HG02981 (cell line): ENCODE measurements around the gene ADAP1.

ENCODE experiments used
- ATAC-seq: cut with Tn5 transposase; IDR thresholded peaks from one replicate; pipeline ENCODE4 v1.9.1; 2021; ENCODE audit warnings: mild to moderate bottlenecking, moderate library complexity; ENCODE audit not compliant: unreplicated experiment

Gene ADAP1

DNA sequence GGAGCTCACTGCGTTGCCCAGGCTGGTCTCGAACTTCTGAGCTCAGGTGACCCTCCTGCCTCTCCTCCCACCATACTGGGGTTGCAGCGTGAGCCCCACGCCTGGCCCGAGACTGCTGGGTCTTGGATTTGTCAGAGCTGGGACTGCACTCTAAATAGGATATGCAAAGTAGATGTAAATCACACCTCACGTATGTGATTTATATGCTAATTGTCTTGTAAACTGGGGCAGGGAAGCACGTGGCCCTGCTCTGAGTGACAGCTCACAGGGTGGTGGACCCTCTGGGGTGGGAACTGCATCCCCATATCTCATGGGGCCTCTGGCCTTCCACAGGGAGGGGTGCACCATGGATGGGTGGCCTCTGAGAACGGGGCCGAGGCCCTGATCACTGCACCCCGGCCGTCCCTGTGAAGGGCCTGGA is 44.0 kb downstream of the ADAP1 start:
- ATAC-seq, result no peak

DNA sequence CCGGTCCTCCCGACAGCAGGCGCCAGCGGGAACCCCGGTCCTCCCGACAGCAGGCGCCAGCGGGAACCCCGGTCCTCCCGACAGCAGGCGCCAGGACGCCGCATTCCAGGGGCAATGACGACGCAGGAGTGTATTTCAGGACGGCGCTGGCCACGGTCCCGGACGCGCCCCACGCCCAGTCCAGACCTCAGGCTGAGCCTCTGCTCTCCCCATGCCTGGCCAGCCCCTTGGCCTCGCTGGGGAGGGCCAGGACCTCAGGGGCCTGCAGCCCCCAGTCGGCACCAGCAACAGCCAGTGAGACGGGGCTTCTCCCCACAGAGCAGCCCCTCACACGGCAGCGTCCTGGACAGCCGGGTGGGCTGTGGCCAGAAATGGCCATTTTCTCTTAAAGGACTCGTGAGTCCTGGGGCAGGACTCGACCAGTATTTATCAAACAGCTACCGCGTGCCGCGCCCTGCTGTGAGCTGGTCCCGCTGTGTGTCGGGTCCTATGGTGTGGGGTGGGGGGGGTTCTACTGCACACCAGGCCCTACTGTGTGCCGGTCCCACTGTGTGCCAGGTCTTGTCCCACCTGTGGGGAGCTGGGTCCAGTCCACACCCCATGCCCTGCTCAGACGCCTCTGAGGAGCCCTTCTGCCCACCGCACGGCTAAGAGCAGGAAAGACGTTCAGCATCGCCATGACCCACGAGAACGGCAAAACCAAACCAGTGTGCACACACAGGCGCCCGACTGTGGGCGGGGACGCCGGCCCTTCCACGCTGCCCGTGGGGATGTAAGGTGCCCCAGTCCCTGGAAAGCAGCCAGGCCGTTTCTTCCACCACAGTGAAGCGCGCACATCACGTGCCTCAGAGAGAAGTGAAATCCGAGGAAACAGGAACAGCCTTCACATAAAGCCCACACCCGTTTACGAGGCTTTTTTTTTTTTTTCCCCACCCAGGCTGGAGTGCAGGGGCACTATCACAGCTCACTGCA is 44.8 kb downstream of the ADAP1 start:
- ATAC-seq, result no peak

DNA sequence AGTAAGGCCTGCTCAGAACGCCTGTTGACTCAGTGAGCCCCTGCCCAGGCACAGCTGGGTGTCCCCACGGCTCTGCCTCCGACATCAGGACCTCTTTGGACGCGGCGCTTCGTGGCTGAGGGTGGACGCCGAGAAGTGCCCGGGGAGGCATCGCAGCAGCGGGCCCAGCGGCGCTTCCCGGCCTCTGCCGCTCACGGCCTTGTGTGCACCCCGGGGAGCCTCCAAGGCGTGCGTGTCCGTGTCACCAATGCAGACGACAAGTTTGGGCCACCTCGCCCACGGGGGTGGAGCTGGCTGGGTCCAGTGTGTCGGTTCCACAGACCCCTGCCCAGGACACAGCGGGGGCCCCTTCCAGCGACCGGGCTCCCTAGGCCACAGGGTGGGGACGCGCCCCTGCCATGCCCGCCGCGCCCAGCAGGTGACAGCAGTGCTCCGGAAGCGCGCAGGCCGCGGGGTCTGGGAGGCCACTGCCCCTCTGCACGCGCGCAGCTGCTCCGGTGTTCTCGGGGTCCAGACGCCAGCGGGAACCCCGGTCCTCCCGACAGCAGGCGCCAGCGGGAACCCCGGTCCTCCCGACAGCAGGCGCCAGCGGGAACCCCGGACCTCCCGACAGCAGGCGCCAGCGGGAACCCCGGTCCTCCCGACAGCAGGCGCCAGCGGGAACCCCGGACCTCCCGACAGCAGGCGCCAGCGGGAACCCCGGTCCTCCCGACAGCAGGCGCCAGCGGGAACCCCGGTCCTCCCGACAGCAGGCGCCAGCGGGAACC is 45.7 kb downstream of the ADAP1 start:
- peak; percentile 73 for ATAC-seq

DNA sequence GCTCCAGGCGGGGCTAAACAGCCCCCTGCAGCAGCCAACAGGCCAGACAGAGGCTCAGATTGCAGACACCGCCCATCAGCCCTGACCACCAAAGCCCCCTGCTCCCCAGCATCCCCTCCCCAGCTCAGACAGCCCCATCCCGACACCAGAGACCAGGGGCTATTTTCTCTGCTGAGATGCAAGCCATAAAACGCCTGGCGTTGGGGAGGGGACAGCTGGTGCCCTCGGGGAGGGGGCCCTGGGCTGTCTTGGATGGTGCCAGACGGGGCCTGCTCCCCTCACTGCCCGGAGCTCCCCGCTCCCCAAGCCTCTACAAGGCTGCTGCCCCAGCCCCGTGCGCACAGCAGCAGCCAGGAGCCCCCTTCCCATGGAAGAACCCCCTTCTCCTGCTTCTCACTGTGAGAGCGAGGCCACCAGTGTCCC is 46.3 kb downstream of the ADAP1 start:
- no peak for ATAC-seq

DNA sequence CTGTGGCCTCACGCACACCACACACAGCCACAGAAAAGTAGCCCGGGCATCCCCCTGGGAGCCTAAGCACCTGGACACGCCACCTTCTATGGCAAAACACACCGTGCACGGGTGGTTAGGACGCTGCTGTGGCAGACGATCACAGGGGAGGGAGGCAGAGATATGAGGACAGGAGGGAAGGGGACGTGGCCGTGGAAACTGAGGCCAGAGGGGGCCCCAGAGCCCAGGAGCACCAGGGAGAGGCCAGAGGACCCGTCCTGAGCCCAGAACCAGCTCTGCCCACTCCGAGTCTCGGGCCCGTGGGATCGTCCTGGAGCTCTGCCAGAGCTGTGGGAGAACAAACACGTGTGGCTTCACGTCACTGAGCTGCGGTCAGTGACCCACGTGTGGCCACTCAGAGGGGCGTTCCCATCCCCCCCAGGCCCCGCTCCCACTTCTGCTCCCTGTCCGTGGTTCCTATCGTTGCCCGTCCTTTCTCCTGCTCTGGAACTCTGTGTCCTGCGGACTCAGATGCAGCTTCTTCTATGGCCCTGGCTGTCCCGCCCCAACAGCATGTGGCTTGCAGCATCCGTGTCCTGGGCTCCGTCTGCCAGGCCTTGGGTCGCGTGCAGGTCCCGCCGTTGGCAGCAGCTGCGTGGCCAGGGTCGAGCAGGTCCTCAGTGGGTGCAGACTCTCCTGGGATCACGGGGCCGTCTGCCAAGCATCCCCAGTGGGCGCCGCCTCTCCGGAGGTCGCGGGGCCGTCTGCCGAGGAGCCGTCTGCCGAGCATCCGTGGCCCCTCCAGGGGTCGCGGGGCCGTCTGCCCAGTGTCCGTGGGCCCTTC is 47.1 kb downstream of the ADAP1 start:
- no peak for ATAC-seq

DNA sequence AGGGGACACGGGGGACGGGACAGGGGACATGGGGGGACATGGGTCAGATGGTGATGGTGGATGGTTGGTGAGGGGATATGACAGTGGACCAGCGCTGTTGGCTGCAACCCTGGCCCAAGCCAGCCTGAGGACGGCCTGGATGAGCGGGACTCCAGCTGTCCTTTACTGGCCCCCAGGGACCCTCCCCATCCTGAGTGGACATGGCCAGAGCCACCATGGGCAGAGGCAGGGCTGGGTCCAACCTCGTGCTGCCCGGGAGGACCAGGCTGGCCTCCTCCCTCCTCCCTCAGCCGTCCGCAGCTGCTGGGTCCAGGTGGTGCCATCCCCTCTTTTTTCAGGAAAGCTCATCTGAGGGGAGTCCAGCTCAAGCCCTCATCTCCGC is 47.7 kb downstream of the ADAP1 start:
- no peak for ATAC-seq

DNA sequence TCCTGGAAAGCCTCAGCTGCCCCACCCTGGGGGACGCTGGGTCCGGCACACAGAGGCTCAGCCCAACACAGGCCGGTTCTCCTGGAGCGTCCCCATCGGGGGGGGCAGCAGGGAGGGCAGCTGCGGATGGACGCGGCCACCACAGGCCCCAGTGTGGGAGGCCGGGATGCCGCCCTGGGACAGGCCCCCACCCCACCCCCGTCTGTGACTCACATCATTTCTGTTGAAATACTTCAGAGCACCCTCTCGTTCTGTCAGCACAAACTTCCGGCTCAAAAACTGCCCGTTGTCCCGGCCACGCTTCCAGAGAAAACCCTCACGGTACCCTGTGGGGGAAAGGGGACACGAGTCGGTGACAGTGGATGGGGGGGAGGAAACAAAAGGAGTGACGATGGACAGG is 49.6 kb downstream of the ADAP1 start:
- no peak for ATAC-seq

DNA sequence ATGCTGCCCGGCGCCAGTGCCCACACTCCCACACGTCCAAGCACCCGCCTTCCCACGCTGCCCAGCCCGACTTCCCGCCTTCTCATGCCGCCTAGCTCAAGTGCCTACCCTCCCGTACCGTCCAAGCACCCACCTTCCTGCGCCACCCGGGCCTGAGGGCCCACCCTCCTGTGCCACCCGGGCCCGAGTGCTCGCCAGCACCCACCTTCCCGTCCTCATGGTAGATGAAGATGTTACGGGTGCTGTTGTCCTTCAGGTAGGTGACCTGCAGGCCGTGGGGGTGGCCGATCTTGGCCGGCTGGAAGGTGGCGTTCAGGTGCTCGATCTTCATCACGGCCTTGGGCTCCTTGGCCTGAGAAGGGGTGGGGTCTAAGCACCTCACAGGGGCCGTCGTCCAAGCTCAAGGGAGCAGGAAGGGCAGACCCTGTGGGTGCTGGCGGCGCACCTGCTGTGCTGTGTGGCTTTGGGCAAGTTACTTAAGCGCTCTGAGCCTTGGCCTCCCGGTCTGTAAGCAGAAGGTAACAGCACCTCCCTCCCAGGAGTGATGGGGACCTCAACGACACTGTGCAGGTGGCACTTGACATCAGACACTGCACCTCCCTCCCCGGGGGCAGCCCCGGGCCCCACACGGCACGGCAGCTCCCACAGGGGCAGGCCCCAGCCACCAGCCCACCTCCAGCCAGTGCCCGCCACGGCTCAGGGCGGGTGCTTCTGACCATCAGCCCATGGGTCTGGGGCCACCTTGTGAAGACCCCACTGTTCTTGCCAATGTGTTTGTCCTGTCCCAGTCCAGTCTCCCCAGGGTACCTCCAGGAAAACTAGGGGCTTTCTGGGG is 50.3 kb downstream of the ADAP1 start:
- no peak for ATAC-seq

DNA sequence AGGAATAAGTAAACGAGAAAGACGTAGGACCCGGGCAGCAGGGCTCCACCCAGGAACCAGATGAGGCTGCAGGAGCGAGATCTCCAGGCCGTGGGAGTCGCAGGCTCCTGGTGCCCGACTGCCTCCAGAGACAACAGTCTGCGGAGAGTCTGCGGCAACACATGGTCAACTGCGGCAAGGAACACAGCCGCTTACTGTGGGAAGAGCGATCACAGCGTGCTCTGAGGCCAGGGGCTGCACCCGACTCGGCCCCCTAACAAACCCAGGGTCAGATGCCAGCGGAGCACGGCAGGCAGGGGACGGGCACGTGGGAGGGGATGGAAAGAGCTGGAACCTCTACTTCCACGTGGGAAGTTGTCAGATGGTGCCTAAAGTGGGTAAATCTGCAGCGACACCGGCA is 51.5 kb downstream of the ADAP1 start:
- no peak for ATAC-seq

DNA sequence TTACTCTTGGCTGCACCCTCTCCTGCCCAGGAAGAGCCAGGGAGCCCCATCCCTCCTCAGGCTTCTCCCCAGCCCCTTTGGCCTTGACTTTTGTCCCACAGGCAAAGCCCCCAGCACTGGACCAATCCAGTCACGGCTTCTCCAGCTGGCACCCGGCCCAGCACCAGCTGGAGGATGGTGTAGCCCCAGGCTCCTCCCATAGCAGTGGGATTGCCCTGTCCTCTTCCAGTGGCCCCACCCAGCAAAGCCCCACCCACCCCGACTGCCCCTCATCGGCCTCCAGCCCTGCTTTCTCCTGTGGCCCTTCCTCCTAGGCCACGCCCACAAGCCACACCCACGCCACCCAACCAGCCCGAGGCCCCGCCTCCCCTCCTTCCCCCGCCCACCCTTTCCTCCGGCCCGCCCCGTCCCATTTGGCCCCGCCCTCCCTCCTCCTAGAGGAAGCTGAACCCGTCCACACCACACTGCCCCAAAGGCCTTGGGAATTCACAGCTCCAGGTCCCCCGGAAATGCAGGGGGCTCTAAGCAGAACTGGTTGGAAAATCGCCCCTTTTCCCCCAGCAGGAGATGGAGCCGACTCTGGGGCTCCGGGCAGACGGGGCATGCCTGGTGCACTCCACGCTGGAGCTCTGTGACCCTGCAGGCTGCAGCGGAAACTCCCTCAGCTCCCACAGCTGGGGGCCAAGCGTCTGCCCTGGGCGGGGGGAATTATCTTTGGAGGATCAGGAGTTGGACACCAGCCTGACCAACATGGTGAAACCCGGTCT is 52.9 kb downstream of the ADAP1 start:
- ATAC-seq, result no peak

DNA sequence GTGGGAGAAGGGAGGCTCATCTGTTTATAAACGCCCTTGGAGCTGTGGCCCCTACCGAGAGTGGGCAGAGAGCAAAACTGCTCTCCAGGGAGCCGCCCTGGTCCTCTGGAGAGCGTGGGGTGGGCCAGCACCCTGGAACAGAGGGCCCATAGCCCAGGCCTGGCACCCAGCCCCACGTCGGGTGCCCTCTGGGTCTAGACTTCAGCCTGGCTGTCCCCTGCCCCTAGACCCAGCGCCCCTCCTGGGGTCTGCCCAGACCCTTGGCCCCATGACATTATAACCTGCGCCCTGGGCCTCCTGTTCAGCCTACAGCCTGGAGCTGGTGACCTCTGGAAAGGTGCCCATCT is 53.5 kb downstream of the ADAP1 start:
- no peak for ATAC-seq

DNA sequence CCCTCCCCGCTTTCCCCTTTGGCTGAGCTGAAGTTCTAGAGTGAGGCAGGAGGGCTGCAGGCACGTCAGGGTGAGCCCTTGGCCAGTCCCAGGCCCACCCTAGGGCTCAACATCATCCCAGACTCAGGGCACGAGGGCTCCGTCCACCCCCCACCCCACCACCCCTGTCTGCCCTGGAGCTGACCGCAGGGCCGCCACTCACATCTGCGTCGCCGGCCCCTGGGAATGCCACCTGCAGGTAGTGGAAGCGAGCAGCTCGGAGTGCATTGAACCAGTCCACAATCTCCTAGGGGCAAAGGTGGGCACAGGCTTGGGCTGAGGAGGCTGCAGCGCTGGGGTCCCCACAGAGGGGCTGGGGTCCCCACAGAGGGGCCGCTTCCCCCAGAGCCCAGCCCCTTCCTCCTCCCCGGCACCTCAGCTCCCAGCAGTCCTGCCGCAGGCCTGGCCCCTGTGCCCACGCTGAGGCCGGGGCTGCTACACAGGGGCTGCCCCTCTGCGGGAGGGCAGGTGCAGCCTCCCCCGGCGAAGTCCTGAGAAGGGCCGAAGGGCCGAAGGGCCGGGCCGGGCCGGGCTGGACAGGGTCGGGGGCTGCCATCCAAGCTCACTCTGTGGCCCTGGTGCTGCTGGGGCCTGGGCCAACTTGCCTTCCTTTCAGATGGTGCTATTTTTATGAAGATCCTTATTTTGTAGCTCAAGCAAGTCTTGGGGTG is 54.0 kb downstream of the ADAP1 start:
- no peak for ATAC-seq

DNA sequence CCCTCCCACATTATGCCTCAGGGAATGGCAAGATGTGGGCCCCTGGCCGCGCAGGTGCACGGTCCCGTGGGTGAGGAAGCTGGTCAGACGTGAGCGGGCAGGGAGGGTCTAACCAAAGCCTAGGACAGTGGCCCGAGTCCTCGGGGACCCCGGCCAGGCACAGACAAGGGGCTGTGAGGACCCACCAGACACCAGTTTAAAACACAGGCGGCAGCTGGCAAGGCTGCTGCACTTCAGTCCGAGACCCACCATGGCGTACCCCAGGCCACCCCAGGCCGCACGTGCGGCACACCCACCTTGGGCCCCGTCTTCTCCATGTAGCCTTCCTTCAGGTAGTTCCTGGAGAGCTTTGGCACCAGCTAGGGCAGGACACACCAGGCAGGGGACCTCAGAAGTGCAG is 54.7 kb downstream of the ADAP1 start:
- ATAC-seq, result no peak

DNA sequence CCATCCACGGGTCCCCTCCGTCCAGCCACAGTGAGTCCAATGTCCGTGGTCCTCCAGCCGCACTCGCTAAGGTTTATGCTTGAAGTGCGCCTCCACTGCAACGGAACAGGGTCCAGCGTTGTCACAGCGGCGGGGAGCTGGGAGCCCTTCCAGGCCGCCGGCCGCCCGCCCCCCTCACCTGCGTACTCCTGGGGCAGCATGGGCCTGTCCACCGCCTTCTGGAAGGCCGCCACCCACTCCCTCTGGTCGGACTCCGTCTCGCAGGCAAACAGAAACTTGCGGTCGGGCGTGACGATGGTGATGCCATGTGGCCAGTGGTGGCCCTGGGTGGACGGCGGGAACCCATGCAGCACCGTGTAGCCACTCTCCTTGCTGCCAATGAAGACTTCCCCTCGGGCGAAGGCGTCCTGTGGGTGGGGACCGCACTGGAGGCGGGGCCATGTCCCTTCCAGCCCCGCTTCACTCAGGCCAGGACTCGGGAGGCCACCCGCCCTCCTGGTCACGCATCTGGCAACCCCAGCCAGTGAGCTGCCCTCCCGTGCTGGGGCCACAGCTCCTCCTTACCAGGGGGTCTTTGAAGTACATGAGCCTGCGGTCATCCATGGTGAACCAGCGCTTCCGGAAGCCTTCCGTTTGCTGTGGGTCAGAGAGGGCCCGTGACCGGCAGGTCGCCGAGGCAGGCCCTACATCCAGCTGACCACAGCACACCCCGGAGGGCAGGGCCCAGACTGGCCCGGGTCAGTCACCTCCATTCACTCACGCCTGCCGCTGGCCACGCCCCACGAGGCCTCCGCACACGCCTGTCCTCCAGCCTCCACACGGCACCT is 55.4 kb downstream of the ADAP1 start:
- ATAC-seq, result no peak

DNA sequence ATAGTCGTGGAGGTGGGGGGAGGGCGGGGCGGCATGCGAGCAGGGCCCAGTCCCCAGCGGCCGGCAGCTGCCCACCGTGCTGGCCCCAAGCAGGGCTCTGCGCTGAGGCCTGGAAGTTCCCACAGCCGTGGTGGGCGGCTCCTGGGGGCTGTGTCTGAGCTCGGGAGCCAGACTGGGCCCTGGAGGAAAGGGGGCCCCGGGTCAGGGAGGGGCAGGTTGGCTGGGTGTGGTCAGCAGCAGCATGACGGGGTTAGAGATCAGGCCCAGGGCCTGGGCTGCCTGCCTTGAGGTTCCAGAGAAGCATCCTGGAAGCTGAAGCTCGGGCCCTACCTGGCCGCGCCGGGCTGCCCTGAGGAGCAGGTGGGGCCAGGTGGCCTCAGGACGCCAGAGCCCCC is 56.0 kb downstream of the ADAP1 start:
- ATAC-seq, result no peak

DNA sequence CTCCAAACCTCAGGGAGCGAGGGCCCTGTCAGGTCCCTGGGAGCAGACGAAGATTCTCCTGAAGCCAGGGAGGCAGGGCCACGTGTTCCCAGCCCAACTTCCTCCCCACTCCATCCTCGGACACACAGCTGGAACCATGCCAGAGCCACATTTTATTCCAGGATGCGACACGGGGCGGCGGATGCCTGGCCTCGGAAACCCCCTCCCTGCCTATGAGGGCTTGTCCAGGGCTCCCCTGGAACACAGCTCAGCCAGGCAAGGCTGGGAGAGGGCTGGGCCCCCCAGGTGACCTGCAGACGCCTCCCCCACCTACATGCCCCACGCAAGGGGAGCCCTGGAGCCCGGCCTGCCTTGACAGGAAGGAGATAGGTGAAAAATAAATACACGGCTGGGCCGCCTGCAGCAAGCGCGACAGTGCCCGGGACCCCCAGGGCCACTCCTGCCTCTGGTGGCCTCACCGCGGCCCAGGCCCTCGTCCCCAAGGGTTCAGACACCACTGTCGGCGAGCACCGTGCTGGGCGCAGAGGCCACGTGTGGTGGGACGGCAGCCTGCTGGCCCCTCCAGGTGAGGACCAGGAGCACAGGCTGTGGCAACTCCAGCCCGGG is 56.6 kb downstream of the ADAP1 start:
- ATAC-seq, result no peak

DNA sequence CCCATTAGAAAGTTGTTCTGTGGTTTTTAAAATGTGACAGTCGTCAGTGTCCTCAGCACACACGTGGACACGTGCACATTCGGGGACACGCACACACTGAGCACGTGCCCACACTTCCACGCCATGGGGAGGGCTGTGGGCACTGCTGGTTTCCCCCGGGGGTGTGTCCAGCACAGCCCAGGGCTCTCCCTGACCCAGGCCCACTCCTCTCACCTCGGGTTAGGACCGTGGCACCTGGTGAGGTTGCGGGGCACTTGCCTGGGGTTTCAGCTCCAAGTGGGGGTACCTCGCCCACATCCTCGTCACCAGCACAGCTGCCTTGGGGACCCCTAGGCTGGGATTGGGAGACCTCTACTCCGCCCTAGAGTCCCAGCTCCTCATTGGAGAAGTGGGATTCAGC is 57.4 kb downstream of the ADAP1 start:
- ATAC-seq, result no peak
